Naive thymus-derived CD4-positive, alpha-beta T cell (primary cell): ENCODE results near the gene STOX1. TPM values are rescaled to one million over a fixed set of nuclear protein-coding genes. Genes with fewer than 3 reads are reported as not detected.
A peak's percentile ranks its signal among the peaks of the same experiment; 100 is the strongest.

Experiments used
- ATAC-seq: fragments of 150-1000 bp; cut with Tn5 transposase; 2 replicates; pipeline ENCODE4 v1.10.0; 2021; ENCODE audit warnings: mild to moderate bottlenecking, moderate library complexity
- CTCF ChIA-PET: fragments of 350-600 bp; sonication (Branson Sonifier 250); formaldehyde crosslinking; loops from one replicate; lab custom pipeline; 2021; ENCODE audit warnings: antibody characterized with exemption; lab: Charles Lee
- POLR2A ChIA-PET: fragments of 350-600 bp; sonication (Branson Sonifier 250); formaldehyde crosslinking; loops from one replicate; lab custom pipeline; 2021; ENCODE audit warnings: antibody characterized with exemption, inconsistent platforms; lab: Charles Lee
- DNase-seq, 9 donors: peaks; one replicate each; pipeline versions ENCODE4 v3.0.0 to v3.0.0-alpha.2; 2020 to 2022; ENCODE audit warnings: mixed read lengths in 1 of 9
- H3K27ac ChIP-seq: one replicate; pipeline ENCODE4 v1.7.0; 2013; ENCODE audit warnings: mild to moderate bottlenecking, low read depth, low read length, moderate library complexity
- H3K27me3 ChIP-seq, 2 donors: one replicate each; pipeline ENCODE4 v1.7.0; 2013; ENCODE audit warnings: low read length in 2 of 2, mild to moderate bottlenecking in 2 of 2, moderate library complexity in 2 of 2; ENCODE audit not compliant: control insufficient read depth in 2 of 2, insufficient read depth in 2 of 2
- H3K36me3 ChIP-seq, 3 experiments: 1 replicate in 2 of 3; 2 replicates in 1 of 3; pipeline ENCODE4 v1.7.0; 2013; ENCODE audit warnings: low read length in 3 of 3, mild to moderate bottlenecking in 3 of 3, moderate library complexity in 1 of 3; ENCODE audit not compliant: insufficient read depth in 3 of 3, control insufficient read depth in 2 of 3
- H3K4me1 ChIP-seq, 2 donors: one replicate each; pipeline ENCODE4 v1.7.0; 2013; ENCODE audit warnings: low read length in 2 of 2, mild to moderate bottlenecking in 2 of 2, moderate library complexity in 1 of 2; ENCODE audit not compliant: control insufficient read depth in 2 of 2, insufficient read depth in 2 of 2
- H3K4me3 ChIP-seq: 2 replicates; pipeline ENCODE4 v1.7.0; 2013; ENCODE audit warnings: mild to moderate bottlenecking, low read length
- H3K9me3 ChIP-seq, 3 experiments: 1 replicate in 2 of 3; 2 replicates in 1 of 3; pipeline ENCODE4 v1.7.0; 2013; ENCODE audit warnings: low read length in 3 of 3; ENCODE audit not compliant: control insufficient read depth in 2 of 3
- H3K27ac Mint-ChIP-seq, 9 donors: one replicate each; pipeline ENCODE4 v1.8.0; 2020 to 2022; ENCODE audit warnings: mixed read lengths in 9 of 9, mild to moderate bottlenecking in 8 of 9, moderate library complexity in 5 of 9, inconsistent platforms in 2 of 9
- H3K27me3 Mint-ChIP-seq, 5 donors: one replicate each; pipeline ENCODE4 v1.8.0; 2021 to 2022; ENCODE audit warnings: mixed read lengths in 5 of 5, mild to moderate bottlenecking in 1 of 5
- H3K36me3 Mint-ChIP-seq, 5 donors: one replicate each; pipeline ENCODE4 v1.8.0; 2020 to 2022; ENCODE audit warnings: mixed read lengths in 5 of 5, mild to moderate bottlenecking in 3 of 5, inconsistent platforms in 1 of 5
- H3K4me1 Mint-ChIP-seq, 7 donors: one replicate each; pipeline ENCODE4 v1.8.0; 2020 to 2022; ENCODE audit warnings: mixed read lengths in 7 of 7, mild to moderate bottlenecking in 3 of 7, inconsistent platforms in 1 of 7
- H3K4me3 Mint-ChIP-seq, 10 donors: one replicate each; pipeline ENCODE4 v1.8.0; 2020 to 2022; ENCODE audit warnings: mild to moderate bottlenecking in 10 of 10, mixed read lengths in 10 of 10, moderate library complexity in 6 of 10, inconsistent platforms in 2 of 10
- H3K9me3 Mint-ChIP-seq, 11 donors: one replicate each; pipeline ENCODE4 v1.8.0; 2020 to 2022; ENCODE audit warnings: mixed read lengths in 11 of 11, mild to moderate bottlenecking in 4 of 11, inconsistent platforms in 1 of 11, moderate library complexity in 1 of 11
- intact Hi-C, 2 donors: fragments of 100-400 bp; cut with micrococcal nuclease; formaldehyde crosslinking; loops; one replicate each; pipeline ENCODE4 v1.15.1; 2023
- polyA plus RNA-seq, 2 donors: library from polyadenylated mRNA; unstranded; fragments of 300-500 nt; fragmentation: Illumina TruSeq; gene quantifications; one replicate each; pipeline ENCODE4 v1.2.3, GENCODE V29; 2021
- total RNA-seq, 6 experiments: library from RNA in 5 of 6; stranded (reverse) in 5 of 6; gene quantifications; 1 replicate in 5 of 6; 2 replicates in 1 of 6; pipeline ENCODE4 v1.2.3 and lab custom pipeline; 2021 to 2026

Gene STOX1
- total RNA-seq (1 to 10 TPM in 2 of 5 experiments, under 1 TPM in 3; 0.29 to 1.2 (median 0.79) TPM), polyA plus RNA-seq (1 to 10 TPM in 1 of 2 donors, under 1 TPM in 1; 0.76 to 1.4 TPM), total RNA-seq (lab: John Stamatoyannopoulos, UW) (1.9 reads per million, percentile 8 among the genes with 10 or more reads in this experiment)

- ChIA-PET POLR2A (interaction anchor here (0.6 to 2.7 kb wide), 4 partner anchors 10 to 106 kb away, joined by 3 to 10 read pairs (median 4); partner anchors contain the start of gene CCAR1), CTCF (interaction anchor here (0.8 kb wide), 1 partner anchor 276 kb away, joined by 3 read pairs; no protein-coding TSS in a partner anchor)
- Mint-ChIP-seq H3K9me3 (peaks cover 0 to 1% (median 0%) of the 10 kb centered on the region in 11 donors), H3K36me3 (no peaks in the 10 kb centered on the region), H3K27ac (peak within 1 kb of the TSS in 6 of 9 donors; percentile 19 to 90 (median 56)), H3K4me3 (peak within 1 kb of the TSS; percentile 69 to 85 (median 81)), H3K27me3 (peaks cover 0 to 28% (median 0%) of the 10 kb centered on the region in 5 donors), H3K4me1 (peaks cover 0 to 33% (median 25%) of the 10 kb centered on the region in 7 donors)
- Histone ChIP-seq H3K27me3 (no peaks in the 10 kb centered on the region), H3K27ac (peak within 1 kb of the TSS; percentile 61), H3K4me1 (peaks cover 5 to 18% of the 10 kb centered on the region in 2 donors), H3K36me3 (no peaks in the 10 kb centered on the region), H3K4me3 (peak within 1 kb of the TSS; percentile 74), H3K9me3 (no peaks in the 10 kb centered on the region)
- ATAC-seq (peak; percentile 76), DNase-seq (peak; percentile 30 to 76 (median 60))
- intact Hi-C loops, result loop anchor here (2.0 to 5.0 kb wide), 2 partner anchors 74 to 75 kb away; partner anchors contain the start of gene DDX50 (in 2 of the 2)
These were observed at the start of gene STOX1 for GRCh38 chr10:68826764-68827591. Gene STOX1 (plus strand): TSS chr10:68827531. CDS start chr10:68827624, 93 bp downstream.

GRCh38 chr10:68781613-68782574 lies 45.4 kb upstream of the STOX1 start:
- H3K27ac ChIP-seq, result no peak overlapping the region
- POLR2A ChIA-PET, result no interaction called here
- Mint-ChIP-seq H3K9me3 (peaks cover 0 to 2% (median 0%) of the 10 kb centered on the region in 11 donors), H3K27me3 (no peaks in the 10 kb centered on the region), H3K4me3 (no peak overlapping the region), H3K27ac (peak overlapping the region in 6 of 9 donors; percentile 4 to 76 (median 29)), H3K36me3 (peaks cover 11 to 51% (median 36%) of the 10 kb centered on the region in 5 donors), H3K4me1 (peaks cover 0 to 1% (median 0%) of the 10 kb centered on the region in 7 donors)
- no peaks in the 10 kb centered on the region for H3K9me3 ChIP-seq
- H3K4me1 ChIP-seq, result no peaks in the 10 kb centered on the region
- DNase-seq, result no peak
- CTCF ChIA-PET, result no interaction called here
- no peak for ATAC-seq
- no peaks in the 10 kb centered on the region for H3K27me3 ChIP-seq
- no peak overlapping the region for H3K4me3 ChIP-seq
- intact Hi-C loops, result no loop called here
- H3K36me3 ChIP-seq, result peaks cover 14 to 52% (median 26%) of the 10 kb centered on the region in 3 experiments

- DNase-seq, result no peak
- no peaks in the 10 kb centered on the region for H3K4me1 ChIP-seq
- no peaks in the 10 kb centered on the region for H3K9me3 ChIP-seq
- H3K27me3 Mint-ChIP-seq, result no peaks in the 10 kb centered on the region
- peaks cover 0 to 2% (median 0%) of the 10 kb centered on the region in 11 donors for H3K9me3 Mint-ChIP-seq
- H3K36me3 ChIP-seq, result peaks cover 24 to 55% (median 25%) of the 10 kb centered on the region in 3 experiments
- H3K36me3 Mint-ChIP-seq, result peaks cover 9 to 43% (median 34%) of the 10 kb centered on the region in 5 donors
- H3K4me1 Mint-ChIP-seq, result no peaks in the 10 kb centered on the region
- H3K27ac Mint-ChIP-seq, result no peak overlapping the region
- ChIA-PET POLR2A (no interaction called here), CTCF (no interaction called here)
- H3K27me3 ChIP-seq, result no peaks in the 10 kb centered on the region
- ATAC-seq, result no peak
- no peak overlapping the region for H3K27ac ChIP-seq
- intact Hi-C loops, result no loop called here
- H3K4me3 Mint-ChIP-seq, result no peak overlapping the region
- no peak overlapping the region for H3K4me3 ChIP-seq
These were observed 42.9 kb upstream of the STOX1 start for GRCh38 chr10:68784476-68784875.

- Histone ChIP-seq H3K27me3 (no peaks in the 10 kb centered on the region), H3K36me3 (peaks cover 24 to 67% (median 31%) of the 10 kb centered on the region in 3 experiments), H3K27ac (no peak overlapping the region), H3K4me1 (no peaks in the 10 kb centered on the region), H3K9me3 (no peaks in the 10 kb centered on the region), H3K4me3 (no peak overlapping the region)
- intact Hi-C loops, result no loop called here
- Mint-ChIP-seq H3K27me3 (no peaks in the 10 kb centered on the region), H3K4me3 (no peak overlapping the region), H3K4me1 (no peaks in the 10 kb centered on the region), H3K9me3 (peaks cover 0 to 2% (median 0%) of the 10 kb centered on the region in 11 donors), H3K27ac (no peak overlapping the region), H3K36me3 (peaks cover 4 to 31% (median 21%) of the 10 kb centered on the region in 5 donors)
- CTCF ChIA-PET, result interaction anchor here (1.1 kb wide), 1 partner anchor 167 kb away, joined by 3 read pairs; no protein-coding TSS in a partner anchor
- POLR2A ChIA-PET, result no interaction called here
- ATAC-seq (no peak), DNase-seq (no peak)
These were observed 39.5 kb upstream of the STOX1 start for GRCh38 chr10:68787813-68788212.

GRCh38 chr10:68790476-68790875 lies 36.9 kb upstream of the STOX1 start:
- CTCF ChIA-PET, result no interaction called here
- H3K27me3 ChIP-seq, result no peaks in the 10 kb centered on the region
- intact Hi-C loops, result no loop called here

GRCh38 chr10:68792115-68792514 lies 35.2 kb upstream of the STOX1 start:
- ChIA-PET CTCF (interaction anchor here (0.7 kb wide), 1 partner anchor 108 kb away, joined by 3 read pairs; no protein-coding TSS in a partner anchor), POLR2A (no interaction called here)
- intact Hi-C loops, result loop anchor here (2.0 kb wide), 1 partner anchor 109 kb away; the partner anchor contains the start of gene DDX50 (in 2 of the 2)
- Histone ChIP-seq H3K27me3 (no peaks in the 10 kb centered on the region), H3K4me1 (no peaks in the 10 kb centered on the region), H3K4me3 (no peak overlapping the region), H3K9me3 (no peaks in the 10 kb centered on the region), H3K27ac (no peak overlapping the region), H3K36me3 (peaks cover 9 to 64% (median 23%) of the 10 kb centered on the region in 3 experiments)
- Mint-ChIP-seq H3K9me3 (peaks cover 0 to 1% (median 0%) of the 10 kb centered on the region in 11 donors), H3K4me1 (no peaks in the 10 kb centered on the region), H3K27me3 (no peaks in the 10 kb centered on the region), H3K4me3 (no peak overlapping the region), H3K36me3 (peaks cover 0 to 20% (median 10%) of the 10 kb centered on the region in 5 donors), H3K27ac (no peak overlapping the region)
- ATAC-seq, result no peak
- DNase-seq, result peak in 2 of 9 donors; percentile 7 to 23

More at GRCh38 chr10:68790476-68790875, 36.9 kb upstream of the STOX1 start:
- Histone ChIP-seq H3K27ac (no peak overlapping the region), H3K4me3 (no peak overlapping the region), H3K36me3 (peaks cover 23 to 70% (median 31%) of the 10 kb centered on the region in 3 experiments), H3K4me1 (no peaks in the 10 kb centered on the region), H3K9me3 (no peaks in the 10 kb centered on the region)
- H3K27ac Mint-ChIP-seq, result no peak overlapping the region
- ATAC-seq (no peak), DNase-seq (no peak)
- POLR2A ChIA-PET, result no interaction called here
- H3K4me1 Mint-ChIP-seq, result no peaks in the 10 kb centered on the region
- no peaks in the 10 kb centered on the region for H3K27me3 Mint-ChIP-seq
- peaks cover 4 to 36% (median 21%) of the 10 kb centered on the region in 5 donors for H3K36me3 Mint-ChIP-seq
- H3K9me3 Mint-ChIP-seq, result peaks cover 0 to 3% (median 0%) of the 10 kb centered on the region in 11 donors
- no peak overlapping the region for H3K4me3 Mint-ChIP-seq
